ENCODE data around the gene GPR39.

GRCh38 chr2:132586101-132586511 is 169.5 kb downstream of the GPR39 start:
- TF ChIP-seq CTCF (conservative IDR thresholded peaks at IDR 0.05; ENCODE audit: low read length), result no peak
- no peak for TF ChIP-seq EZH2phosphoT487 (IDR thresholded peaks at IDR 0.05; ENCODE audit: borderline replicate concordance, low read depth, low read length)
